Activated CD8-positive, alpha-beta memory T cell treated with anti-CD3 and anti-CD28 coated beads, Interleukin-2, amount 50 U/mL, for 1 hour (primary cell): ENCODE data around the gene CACTIN.
"Not testable (repeated sequence)": the region's sequence is repeated elsewhere in the genome, so short reads cannot be mapped to it uniquely, and the experiment has no call there.

Experiments used
- DNase-seq: peaks from one replicate; pipeline ENCODE4 v3.0.0-alpha.2; 2020; ENCODE audit errors: extremely low read depth

The CACTIN gene

DNA sequence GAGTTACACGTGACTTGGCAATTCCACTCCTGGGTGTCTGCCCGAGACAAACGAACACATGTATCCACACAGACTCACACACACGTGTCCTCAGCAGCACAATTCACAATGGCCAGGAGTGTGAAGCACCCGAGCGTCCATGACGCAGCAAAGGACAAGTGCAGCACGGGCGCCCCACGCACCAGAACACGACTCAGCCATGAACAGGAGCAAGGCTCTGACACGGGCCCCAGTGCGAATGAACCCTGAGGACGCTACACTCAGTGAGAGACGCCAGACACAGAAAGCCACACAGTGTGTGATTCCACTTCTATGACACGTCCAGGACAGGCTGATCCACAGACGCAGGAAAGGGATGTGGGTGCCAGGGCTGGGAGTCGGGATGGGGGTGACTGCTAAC is 37.2 kb upstream of the CACTIN start:
- DNase-seq: no peak

GRCh38 chr19:3661284-3662238 is 35.0 kb upstream of the CACTIN start:
- no peak for DNase-seq

GRCh38 chr19:3660493-3661219 is 34.1 kb upstream of the CACTIN start:
- no peak for DNase-seq

GRCh38 chr19:3659746-3660112 is 33.1 kb upstream of the CACTIN start:
- DNase-seq: no peak

DNA sequence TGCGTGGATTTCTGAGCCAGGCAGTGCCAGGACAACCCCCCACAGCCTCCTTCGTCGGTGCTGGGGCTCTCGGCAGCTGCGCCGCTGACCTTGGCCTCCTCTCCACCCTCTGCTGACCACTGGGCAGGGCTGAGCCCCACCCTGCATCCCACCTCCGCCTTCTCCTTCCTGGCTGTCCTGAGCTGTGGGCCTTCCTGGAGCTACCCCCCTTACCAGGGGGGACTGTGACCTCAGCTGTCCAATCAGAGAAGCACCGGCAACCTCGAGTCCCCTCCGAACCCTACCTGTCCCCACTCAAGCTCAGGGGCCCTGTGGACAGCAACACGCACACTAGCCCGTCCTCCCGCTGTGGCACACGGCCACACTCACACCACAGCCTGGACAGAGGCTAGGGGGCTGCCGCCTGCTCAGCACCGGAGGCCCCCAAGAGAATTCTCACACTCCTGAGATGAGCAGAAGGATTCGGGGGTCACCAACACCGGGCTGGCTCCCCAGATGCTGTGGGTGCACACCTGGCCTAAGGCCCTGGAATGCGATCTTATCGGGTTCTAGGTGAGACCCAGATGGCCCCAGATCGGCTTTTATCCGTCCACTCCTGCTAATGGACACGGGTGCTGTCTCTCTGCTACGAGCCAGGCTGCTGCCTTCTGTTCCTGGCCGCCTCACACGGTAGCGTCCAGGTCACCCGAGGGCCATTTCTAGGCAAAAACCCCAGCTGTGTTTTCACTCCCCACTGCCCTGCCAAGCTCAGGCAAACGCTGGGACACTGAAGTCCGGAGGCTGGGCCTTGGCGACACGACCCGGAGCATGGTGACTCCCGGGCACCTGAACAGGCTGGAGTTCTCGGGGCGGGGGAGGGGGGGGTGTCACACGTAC is 32.5 kb upstream of the CACTIN start:
- no peak for DNase-seq

DNA sequence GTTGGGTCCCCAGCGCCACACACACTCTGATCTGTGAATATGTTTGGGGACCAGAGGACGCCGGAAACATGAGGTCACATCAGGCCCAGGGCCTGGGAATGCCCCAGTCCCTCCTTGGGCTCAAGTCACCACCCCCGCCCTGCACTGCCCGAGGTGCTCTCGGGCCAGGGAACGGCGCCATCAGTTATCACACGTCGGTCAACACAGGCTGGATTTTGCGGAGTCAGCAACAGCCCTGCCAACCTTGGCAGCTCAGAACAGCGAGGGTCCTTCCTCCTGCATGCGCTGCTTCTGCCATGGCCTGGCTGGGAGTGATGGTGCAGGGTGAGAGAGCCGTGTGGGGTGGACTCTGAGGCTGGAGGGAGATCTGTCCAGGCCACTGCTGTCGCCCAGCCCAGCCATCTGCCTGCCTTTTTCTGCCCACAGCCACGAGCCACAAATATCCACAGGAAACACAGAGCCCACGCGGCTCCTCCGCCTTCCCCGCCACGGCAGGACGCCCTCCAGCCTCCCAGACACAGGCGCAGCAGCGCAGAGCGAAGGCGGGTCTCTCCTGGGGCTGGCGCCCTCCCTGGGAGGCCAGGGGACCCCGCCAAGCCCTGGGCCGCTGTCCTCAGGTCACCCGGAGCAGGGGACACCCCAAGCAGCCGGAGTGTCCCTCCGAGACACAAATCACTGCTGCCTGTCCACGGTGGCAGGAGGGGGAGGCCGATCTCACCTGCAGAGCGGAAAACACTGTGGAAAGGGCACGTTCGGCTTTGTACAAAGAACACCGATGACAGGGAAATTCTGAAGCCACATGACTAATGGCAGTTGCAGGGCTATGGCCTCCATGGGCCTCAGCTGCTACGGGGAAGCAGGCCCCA is 31.6 kb upstream of the CACTIN start:
- DNase-seq: no peak

GRCh38 chr19:3657395-3657769 is 30.8 kb upstream of the CACTIN start:
- DNase-seq: no peak

DNA sequence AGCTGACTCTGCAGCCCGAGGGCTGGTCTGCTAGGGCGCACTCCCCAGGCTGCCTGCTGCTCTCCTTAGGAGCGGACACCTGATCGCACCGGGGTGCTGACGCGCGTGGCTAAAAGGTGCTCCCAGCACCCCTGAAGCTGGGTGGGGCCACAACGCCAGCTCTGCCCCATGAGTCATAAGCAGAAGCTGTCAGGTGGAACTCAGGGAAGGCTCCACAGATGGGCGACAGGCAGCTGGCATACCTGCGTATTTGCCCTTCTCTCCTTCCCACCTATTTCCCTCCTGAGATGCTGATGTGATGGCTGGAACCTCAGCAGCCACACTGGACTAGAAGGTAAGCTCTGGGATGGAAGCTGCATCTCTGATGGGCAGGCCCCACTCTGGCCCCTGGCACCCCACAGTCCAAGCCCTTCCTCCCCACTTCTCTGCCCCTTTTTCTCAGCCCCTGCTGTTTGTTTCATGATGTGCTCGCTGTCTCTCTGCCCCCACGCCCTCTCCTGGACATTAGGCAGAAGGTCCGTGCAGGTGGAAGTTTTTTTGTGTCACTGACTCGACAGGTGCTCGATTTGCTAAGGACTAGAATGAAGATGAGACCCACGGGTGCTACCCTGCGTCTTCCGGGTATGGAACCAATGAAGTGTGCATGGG is 30.3 kb upstream of the CACTIN start:
- no peak for DNase-seq

DNA sequence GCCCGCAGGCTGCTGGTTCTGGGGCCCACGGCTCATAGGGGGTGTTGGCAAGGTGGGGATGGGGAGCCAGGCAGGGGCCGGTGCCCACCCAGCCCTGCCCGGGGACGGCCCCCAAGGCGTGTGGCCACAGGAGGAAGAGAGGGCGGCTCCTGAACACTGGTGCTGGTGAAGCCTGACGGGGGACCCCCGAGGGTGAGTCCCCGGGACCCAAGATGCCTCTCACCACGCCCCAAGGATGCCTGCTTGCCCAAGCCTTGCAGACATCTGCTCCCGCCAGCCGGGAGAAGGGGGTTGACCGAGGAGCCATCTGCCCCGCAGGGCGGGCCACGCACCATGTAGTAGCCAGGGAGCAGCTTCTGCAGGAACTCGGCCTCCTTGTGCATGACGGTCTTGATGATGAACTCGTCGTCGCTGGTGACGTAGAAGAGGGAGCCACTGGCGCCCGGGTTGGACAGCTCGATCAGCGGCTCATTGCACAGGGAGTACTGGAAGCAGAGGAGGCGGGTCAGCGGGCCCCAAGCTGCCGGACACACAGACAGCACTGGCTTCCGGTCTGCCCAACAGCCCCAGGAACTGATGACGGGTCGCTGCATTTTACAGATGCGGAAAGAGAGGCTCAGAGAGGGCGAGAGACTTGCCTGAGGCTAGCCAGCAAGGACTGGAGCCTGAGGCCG is 29.6 kb upstream of the CACTIN start:
- no peak for DNase-seq

- no peak for DNase-seq
These were observed 28.9 kb upstream of the CACTIN start for GRCh38 chr19:3655402-3656072.

DNA sequence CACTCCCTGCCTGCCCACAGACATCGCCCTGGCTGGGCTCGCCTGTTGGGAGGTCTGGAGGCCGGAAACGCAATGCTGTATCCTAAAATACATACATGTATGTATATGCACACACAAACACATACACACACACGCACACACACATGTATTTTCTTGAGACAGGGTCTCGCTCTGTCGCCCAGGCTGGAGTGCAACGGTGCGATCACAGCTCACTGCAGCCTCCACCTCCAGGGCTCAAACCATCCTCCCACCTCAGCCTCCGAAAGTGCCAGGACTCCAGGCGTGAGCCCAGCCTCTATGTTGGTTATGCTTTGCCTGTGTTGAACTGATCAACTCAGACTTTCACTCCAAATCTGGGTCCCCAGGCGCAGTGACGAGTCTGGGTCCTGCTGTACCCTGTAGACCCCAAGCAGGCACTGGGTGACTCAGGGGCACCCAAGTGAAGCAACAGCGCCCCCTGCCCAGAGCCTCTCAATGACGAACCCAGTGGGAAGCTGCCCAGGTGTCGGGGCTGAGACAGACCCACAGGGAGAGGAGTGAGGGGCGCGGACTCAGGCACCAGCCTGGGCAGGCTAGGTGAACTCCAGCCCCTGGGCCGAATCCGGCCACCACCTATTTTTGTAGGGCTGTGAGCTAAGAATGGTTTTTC is 27.4 kb upstream of the CACTIN start:
- no peak for DNase-seq

GRCh38 chr19:3653081-3653795 is 26.6 kb upstream of the CACTIN start:
- DNase-seq: no peak

- DNase-seq: no peak
These were observed 25.8 kb upstream of the CACTIN start for GRCh38 chr19:3652422-3652821.

DNA sequence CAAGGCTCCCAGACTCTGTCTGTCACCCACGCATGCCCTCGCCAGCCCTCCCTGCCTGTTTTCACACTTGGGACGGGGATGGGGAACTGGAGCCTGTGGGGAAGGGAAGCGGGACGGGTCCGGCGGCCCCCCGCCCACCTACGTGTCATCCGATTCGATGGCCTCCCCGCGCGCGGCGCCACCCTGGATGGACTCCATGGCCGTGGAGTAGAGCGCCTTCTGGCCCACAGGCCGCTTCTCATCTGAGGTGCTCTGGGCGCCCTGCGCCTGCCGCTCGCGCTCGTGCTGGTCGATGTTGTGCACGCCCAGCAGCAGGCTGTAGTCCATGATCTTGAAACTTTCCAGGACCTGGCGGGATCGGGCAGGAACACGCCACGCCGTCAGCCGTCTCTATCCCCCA is 25.1 kb upstream of the CACTIN start:
- DNase-seq: no peak

DNA sequence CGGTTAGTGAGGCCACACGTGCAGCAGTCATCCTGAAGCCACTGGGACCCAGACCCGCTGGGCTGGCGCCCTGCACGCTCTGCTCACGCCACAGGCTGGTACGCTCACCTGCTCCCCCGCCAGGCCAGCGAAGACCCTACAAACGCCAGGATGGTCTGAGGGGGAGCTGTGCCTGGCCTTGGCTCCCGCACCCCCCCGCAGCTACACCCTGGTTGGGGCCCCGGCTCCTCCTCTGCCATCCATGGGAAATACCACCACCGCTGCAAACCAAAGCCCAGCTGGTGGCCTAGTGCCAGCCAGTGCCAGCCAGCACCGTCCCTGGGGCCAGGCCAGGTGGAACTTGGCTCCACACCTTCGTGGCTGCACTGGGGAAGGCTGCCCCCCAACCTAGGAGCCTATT is 23.3 kb upstream of the CACTIN start:
- no peak for DNase-seq

DNA sequence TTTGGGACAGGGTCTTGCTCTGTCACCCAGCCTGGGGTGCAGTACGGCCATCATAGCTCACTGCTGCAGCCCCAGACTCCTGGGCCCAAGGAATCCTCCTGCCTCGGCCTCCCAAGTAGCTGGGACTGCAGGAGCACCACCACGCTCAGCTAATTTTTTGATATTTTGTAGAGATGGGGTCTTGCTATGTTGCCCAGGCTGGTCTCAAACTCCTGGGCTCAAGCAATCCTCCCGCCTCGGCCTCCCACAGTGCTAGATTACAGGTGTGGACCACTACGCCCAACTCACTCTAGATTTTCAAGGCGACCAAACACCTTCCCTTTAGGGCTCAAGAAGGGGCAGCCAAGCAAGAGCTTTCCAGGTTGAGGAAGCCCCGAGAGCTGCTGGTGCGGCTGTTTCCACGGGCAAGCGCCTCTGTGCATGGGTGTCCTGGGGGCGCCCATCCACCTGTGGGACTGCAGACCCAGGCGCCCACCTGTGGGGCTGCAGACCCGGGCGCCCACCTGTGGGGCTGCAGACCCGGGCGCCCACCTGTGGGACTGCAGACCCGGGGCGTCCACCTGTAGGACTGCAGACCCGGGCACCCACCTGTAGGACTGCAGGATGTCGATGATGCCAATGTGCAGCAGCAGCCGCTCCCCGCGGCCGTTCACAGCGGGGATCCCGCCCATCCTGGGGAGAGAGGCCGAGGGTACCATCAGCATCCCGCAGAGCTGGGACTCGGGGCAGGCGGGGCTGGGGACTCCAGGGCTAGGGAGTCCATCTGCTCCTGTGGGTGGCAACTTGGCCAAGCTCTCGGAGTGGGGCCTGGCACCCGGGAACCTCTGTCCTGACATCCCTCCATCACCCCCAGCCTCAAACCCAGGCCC is 21.7 kb upstream of the CACTIN start:
- no peak for DNase-seq

DNA sequence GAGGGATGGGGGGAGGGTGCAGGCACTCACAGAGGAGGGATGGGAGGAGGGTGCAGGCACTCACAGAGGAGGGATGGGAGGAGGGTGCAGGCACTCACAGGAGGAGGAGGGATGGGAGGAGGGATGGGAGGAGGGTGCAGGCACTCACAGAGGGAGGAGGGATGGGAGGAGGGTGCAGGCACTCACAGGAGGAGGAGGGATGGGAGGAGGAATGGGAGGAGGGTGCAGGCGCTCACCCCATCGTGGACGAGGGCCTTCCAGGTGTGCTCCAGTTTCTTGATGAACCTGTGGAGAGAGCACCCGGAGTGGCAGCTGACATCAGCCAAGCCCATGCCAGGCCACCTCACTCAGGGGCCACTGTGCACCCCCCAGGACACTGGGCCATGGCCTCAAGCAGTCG is 20.5 kb upstream of the CACTIN start:
- DNase-seq: not testable (repeated sequence)
